Esophagus (tissue), 2 donors: ENCODE data around the gene RASSF8. TPM values are rescaled to one million over a fixed set of nuclear protein-coding genes. Genes with fewer than 3 reads are reported as not detected.

Experiments
- H3K27ac ChIP-seq, 2 donors: one replicate each; pipeline ENCODE4 v1.5.1; 2013; ENCODE audit warnings: low read depth in 2 of 2, mild to moderate bottlenecking in 2 of 2, inconsistent platforms in 1 of 2, low read length in 1 of 2, moderate library complexity in 1 of 2
- H3K27me3 ChIP-seq, 2 donors: one replicate each; pipeline ENCODE4 v1.6.1; 2013; ENCODE audit warnings: low read length in 2 of 2, control low read depth in 1 of 2, mild to moderate bottlenecking in 1 of 2; ENCODE audit not compliant: insufficient read depth in 2 of 2, control insufficient read depth in 1 of 2
- H3K36me3 ChIP-seq, 2 donors: one replicate each; pipeline ENCODE4 v1.6.1; 2013; ENCODE audit warnings: low read length in 1 of 2; ENCODE audit not compliant: control insufficient read depth in 2 of 2, insufficient read depth in 2 of 2
- H3K4me1 ChIP-seq, 2 donors: one replicate each; pipeline ENCODE4 v1.6.1; 2013; ENCODE audit warnings: low read length in 1 of 2; ENCODE audit not compliant: control insufficient read depth in 2 of 2, insufficient read depth in 2 of 2
- H3K4me3 ChIP-seq, 2 donors: one replicate each; pipeline ENCODE4 v1.5.1; 2013; ENCODE audit warnings: low read length in 2 of 2, mild to moderate bottlenecking in 2 of 2, low read depth in 1 of 2, moderate library complexity in 1 of 2
- H3K9me3 ChIP-seq, 2 donors: one replicate each; pipeline ENCODE4 v1.6.1; 2013; ENCODE audit warnings: mild to moderate bottlenecking in 2 of 2, low read depth in 1 of 2, low read length in 1 of 2, moderate library complexity in 1 of 2; ENCODE audit not compliant: control insufficient read depth in 2 of 2, insufficient read depth in 1 of 2
- WGBS, 2 donors: extraction: QIAGEN DNeasy Blood & Tissue Kit; methylation state at CpG; one replicate each; pipeline ENCODE4 v1.1.7; 2013; 5-methylcytosine and 5-hydroxymethylcytosine counted together
- polyA plus RNA-seq, 2 donors: library from polyadenylated mRNA; stranded (reverse); fragments of 200-250 nt; gene quantifications; one replicate each; pipeline ENCODE4 v1.2.3, GENCODE V29; 2013
- donor health status: healthy with polysubstance abuse.
- donor health status: Bipolar disorder and iron deficiency.

The RASSF8 gene
- polyA plus RNA-seq, 2 donors = 0.83 to 1.8 TPM

DNA sequence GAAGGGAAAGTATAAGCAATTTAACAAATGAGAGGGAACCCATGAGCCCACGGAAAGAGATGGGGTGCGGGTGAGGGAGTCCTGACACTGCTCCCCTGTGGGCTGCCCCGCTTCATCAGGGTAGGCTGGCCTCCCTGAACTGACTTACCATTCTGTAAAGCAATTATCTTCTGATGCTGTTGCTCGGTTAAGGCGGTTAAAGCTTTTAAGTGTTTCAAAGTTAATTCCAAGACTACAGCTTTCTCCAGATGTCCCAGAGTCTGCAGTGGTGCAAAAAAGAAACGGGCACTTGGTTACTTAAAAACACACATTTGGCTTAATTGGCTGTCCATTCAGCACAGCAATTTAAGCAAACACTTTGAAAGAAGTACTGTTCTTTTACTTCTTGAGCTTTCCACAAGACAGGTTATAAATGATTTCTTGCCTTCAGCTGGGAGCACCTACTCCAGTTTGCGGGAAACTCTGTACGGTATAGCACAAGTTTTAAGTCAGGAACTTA lies 165.0 kb downstream of the RASSF8 start:
- Histone ChIP-seq H3K4me3 (peak overlapping the region; percentile 61 to 62), H3K27me3 (peaks cover 0 to 3% of the 10 kb centered on the region in 2 donors)

GRCh38 chr12:26124446-26125399 lies 166.2 kb downstream of the RASSF8 start, which contains the start of gene BHLHE41:
TSS of gene BHLHE41 (minus strand) at chr12:26125037. CDS start at chr12:26124779, 258 bp downstream.
- no peaks in the 10 kb centered on the region for H3K36me3 ChIP-seq
- no peaks in the 10 kb centered on the region for H3K9me3 ChIP-seq
- peaks cover 0 to 3% of the 10 kb centered on the region in 2 donors for H3K27me3 ChIP-seq
- H3K27ac ChIP-seq = peak within 1 kb of the TSS; percentile 88 to 94
- peak within 1 kb of the TSS; percentile 52 to 62 for H3K4me3 ChIP-seq
- peaks cover 0 to 7% of the 10 kb centered on the region in 2 donors for H3K4me1 ChIP-seq
- WGBS, 2 donors = 2% methylated on average over 42 to 53 of the region's 54 CpGs

More for the DNA sequence above, 165.0 kb downstream of the RASSF8 start:
- Histone ChIP-seq H3K9me3 (no peaks in the 10 kb centered on the region), H3K27ac (peak overlapping the region; percentile 87 to 90), H3K36me3 (no peaks in the 10 kb centered on the region), H3K4me1 (peaks cover 0 to 7% of the 10 kb centered on the region in 2 donors)
- 16 to 21% methylated on average over 8 of the region's 8 CpGs for WGBS, 2 donors

GRCh38 chr12:26125400-26126339 lies 167.2 kb downstream of the RASSF8 start:
- H3K27ac ChIP-seq = peak overlapping the region; percentile 88 to 94
- peaks cover 0 to 7% of the 10 kb centered on the region in 2 donors for H3K4me1 ChIP-seq
- 0% methylated on average over 46 to 66 of the region's 66 CpGs for WGBS, 2 donors
- H3K27me3 ChIP-seq = peaks cover 0 to 3% of the 10 kb centered on the region in 2 donors
- H3K36me3 ChIP-seq = no peaks in the 10 kb centered on the region
- H3K9me3 ChIP-seq = no peaks in the 10 kb centered on the region
- peak overlapping the region; percentile 50 to 62 for H3K4me3 ChIP-seq

DNA sequence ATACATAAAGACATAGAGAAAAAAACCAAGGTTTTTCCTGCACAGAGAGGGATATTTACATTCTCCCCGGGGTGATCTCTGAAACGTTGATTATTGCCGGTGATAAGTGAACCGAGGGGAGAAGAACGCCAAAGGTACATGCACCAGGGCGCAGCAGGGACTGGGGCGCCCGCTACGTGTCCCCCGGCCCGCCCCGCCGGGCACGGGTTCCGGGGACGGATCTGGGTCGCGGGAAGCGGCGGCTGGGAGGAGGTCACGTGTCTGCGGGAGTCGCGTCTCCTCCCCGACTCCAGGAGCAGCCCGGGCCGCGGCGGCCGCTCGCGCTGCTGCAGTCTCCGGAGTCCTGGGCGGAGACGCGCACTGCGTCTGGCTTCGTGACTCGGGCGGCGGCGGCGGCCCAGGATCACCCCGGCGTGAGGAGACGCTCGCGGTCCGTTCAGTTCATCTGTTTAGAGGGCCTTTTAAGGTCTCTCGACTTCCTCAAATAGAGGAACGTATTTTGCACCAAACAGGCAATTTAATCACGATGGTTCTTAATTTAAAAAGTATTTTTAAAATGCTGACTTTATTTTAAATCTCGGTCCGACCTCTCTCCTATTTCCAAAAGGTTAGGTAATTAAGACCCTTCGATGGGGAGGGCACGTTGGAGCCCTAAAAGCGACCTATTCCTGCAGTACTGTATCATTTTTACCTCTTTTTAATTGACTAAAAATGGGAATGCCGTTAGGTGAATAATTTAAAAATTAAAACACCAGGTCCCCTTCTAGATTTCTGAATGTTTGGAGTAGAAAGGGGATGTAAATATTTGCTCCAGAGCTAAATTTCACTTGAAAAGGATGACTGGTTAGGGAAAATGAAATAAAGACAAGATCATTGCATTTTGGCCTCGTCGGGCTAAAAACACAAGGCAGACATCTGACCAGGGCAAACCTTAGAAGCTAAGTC lies 168.1 kb downstream of the RASSF8 start:
- no peaks in the 10 kb centered on the region for H3K36me3 ChIP-seq
- peaks cover 0 to 3% of the 10 kb centered on the region in 2 donors for H3K27me3 ChIP-seq
- H3K4me3 ChIP-seq = peak overlapping the region; percentile 50 to 62
- WGBS, 2 donors = 5 to 6% methylated on average over 58 to 60 of the region's 60 CpGs
- no peaks in the 10 kb centered on the region for H3K9me3 ChIP-seq
- H3K27ac ChIP-seq = peak overlapping the region; percentile 88 to 94
- peaks cover 0 to 7% of the 10 kb centered on the region in 2 donors for H3K4me1 ChIP-seq

- no peak overlapping the region for H3K4me3 ChIP-seq
- no peaks in the 10 kb centered on the region for H3K36me3 ChIP-seq
- H3K27ac ChIP-seq = peak overlapping the region in 1 of 2 donors; percentile 24
- 86 to 95% methylated on average over 2 of the region's 2 CpGs for WGBS, 2 donors
- H3K4me1 ChIP-seq = peaks cover 0 to 7% of the 10 kb centered on the region in 2 donors
- no peaks in the 10 kb centered on the region for H3K9me3 ChIP-seq
- H3K27me3 ChIP-seq = peaks cover 0 to 3% of the 10 kb centered on the region in 2 donors
These were observed 168.9 kb downstream of the RASSF8 start for GRCh38 chr12:26127404-26127803.

DNA sequence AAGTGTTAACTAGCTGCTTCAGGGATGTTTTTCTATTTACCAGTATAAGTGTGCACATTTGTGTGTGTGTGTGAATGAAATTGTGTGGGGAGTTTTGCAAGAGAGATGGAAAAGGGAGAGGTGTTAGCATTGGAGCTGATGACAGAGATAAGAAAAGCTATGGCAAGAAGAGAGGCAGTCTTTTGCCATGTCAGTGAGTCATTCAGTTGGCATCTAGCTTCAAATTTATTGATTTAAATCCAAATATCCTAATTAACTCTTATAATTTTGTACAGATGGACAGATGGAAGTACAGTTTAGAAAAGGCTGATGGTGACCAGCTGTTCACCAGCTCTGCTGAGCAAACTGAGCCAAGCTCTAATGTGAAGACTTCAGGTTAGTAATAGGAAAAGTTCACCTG lies 169.7 kb downstream of the RASSF8 start:
- no peaks in the 10 kb centered on the region for H3K36me3 ChIP-seq
- no peaks in the 10 kb centered on the region for H3K9me3 ChIP-seq
- H3K4me1 ChIP-seq = peaks cover 0 to 2% of the 10 kb centered on the region in 2 donors
- H3K27me3 ChIP-seq = peaks cover 0 to 3% of the 10 kb centered on the region in 2 donors
- H3K27ac ChIP-seq = no peak overlapping the region
- H3K4me3 ChIP-seq = no peak overlapping the region

Other genes starting within 250 kb of the RASSF8 start
- 1 to 10 TPM in 1 of 2 donors, under 1 TPM in 1; 0.45 to 1.5 TPM for gene BHLHE41, start 166.4 kb downstream of the RASSF8 start, polyA plus RNA-seq
- 1 to 10 TPM in 1 of 2 donors, under 1 TPM in 1; 0.69 to 2.1 TPM for gene SSPN, start 236.9 kb downstream of the RASSF8 start, polyA plus RNA-seq